IPS DF 4.7 (cell line): ENCODE measurements around the gene CACNA2D3.

Experiments
- DNase-seq: peaks from one replicate; pipeline ENCODE4 v3.0.0-alpha.2; 2013; ENCODE audit warnings: low spot score; ENCODE audit errors: extremely low read depth

CACNA2D3 gene

GRCh38 chr3:54837964-54838363 lies 715.6 kb downstream of the CACNA2D3 start:
- DNase-seq, result no peak

DNA sequence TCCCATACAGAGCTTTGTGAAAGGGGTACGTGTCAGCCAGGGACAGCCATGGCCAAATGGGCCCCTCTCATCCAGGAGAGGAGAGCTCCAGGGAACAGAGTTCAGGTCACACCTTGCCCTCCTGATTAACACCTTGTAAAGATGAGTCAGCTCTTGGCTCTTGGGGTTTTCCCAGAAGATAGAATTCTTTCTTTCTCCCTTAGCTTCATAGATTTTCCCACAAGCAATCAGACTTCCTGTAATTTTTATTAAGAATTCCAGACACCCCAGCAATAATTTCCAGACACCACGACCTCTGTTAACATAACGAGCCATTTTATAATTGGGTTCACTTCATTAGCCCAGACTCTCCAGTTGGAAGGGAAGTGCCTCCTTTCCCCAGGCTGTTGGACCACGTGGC lies 719.1 kb downstream of the CACNA2D3 start:
- DNase-seq, result no peak

DNA sequence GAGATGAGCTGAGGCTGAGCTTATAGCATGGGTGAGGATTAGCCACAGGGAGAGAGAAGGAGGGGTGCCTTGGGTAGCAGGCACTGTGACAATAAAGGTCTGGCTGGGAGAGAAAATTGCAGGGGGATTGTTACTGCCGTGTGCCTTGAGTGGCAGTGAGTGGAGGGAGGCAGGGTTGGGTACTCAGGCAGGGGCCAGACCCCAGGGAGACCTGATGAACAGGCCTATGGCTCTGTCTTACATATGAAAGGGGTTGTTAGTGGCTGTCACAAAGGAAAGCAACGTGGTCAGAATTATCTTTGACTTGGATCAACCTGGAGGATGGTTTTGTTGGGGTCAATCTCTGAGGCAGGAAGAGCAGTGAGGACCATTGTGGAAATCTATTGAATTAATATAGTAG lies 721.0 kb downstream of the CACNA2D3 start:
- DNase-seq, result no peak

GRCh38 chr3:54844211-54844610 lies 721.9 kb downstream of the CACNA2D3 start:
- DNase-seq, result no peak

GRCh38 chr3:54845011-54845410 lies 722.7 kb downstream of the CACNA2D3 start:
- DNase-seq, result no peak

GRCh38 chr3:54845551-54845950 lies 723.2 kb downstream of the CACNA2D3 start:
- DNase-seq, result no peak

DNA sequence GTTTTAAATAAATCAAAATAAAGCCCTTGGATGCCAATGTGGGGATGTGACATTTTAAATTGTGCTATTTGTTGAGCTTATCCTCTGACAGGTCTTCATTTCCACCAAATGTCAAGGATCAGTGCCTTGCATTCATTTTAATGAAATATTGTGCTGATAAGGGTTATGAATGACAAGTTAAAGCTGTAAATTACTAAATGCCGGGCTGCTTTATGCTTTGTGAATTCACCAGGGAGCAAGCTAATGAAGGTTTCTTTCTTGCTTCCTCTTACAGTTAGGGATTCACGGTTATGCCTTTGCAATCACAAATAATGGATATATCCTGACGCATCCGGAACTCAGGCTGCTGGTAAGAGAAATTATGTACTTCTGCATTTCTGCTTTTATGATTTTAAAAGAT lies 723.8 kb downstream of the CACNA2D3 start:
- no peak for DNase-seq

DNA sequence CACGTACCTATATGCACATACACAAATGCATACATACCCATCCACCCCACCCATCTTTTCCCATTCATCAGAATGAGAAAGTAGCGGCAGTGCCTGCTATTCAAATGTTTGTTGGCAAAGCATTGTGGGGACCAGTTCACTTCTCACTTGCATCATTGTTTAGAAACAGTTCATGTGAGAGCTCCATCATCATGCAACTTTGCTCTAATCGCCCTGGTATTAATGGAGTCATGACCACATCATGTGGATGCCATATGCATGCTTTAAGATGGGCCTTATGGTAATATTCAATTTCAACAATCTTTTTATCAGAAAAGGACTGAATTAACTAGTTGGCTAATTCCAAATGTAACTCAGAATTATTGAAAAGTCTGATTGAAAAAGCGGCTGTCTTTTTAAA lies 725.0 kb downstream of the CACNA2D3 start:
- no peak for DNase-seq

DNA sequence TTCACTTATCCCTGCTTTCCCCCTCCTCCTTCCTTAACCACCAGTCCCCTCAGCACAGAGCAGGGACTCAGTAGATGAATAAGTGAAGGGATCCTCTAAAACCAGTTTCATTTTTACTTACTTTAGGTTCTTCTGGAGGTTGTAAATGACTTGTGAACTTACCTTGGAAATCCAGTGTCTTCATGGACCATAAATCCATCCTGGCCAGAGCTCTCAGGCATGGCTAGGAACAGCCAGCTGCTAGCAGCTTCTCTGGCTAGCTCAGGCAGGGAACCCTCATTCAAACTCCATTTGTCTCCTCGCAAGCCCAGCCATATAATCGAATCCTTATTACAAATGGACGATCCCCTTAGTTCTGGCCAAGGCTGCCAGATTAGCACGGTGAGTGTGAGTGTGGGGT lies 727.0 kb downstream of the CACNA2D3 start:
- no peak for DNase-seq

DNA sequence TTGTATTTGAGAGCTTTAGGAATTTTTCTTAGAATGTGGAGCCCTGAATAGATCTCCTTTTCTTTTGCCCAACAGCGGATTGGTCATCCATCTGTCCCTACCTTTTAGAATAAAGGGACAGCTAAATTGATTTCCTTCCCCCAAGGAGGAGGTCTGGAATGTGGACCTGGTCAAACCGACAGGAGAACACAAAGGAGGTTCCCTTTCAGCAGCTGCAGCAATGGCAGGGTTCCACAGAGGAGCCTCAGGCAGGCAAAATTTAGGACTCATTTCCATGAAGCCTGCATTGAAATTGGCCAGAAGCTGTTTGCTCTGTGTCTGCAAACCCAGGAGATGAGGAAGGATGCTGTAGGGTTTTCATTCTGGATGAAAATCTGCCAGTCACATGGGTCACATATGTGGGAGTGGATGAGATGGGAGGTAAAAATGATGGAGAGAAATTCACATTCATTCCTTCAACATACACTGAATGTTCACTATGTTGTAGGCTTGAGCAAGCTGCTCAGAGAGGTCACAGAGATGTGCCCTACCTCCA lies 728.2 kb downstream of the CACNA2D3 start:
- no peak for DNase-seq

- DNase-seq, result no peak
Measured at GRCh38 chr3:54853573-54854404, 731.4 kb downstream of the CACNA2D3 start.

- DNase-seq, result no peak
Measured at GRCh38 chr3:54856271-54856670, 733.9 kb downstream of the CACNA2D3 start.

- DNase-seq, result no peak
Measured at GRCh38 chr3:54857343-54857742, 735.0 kb downstream of the CACNA2D3 start.

- DNase-seq, result no peak
Measured at GRCh38 chr3:54858093-54858785, 735.9 kb downstream of the CACNA2D3 start.

DNA sequence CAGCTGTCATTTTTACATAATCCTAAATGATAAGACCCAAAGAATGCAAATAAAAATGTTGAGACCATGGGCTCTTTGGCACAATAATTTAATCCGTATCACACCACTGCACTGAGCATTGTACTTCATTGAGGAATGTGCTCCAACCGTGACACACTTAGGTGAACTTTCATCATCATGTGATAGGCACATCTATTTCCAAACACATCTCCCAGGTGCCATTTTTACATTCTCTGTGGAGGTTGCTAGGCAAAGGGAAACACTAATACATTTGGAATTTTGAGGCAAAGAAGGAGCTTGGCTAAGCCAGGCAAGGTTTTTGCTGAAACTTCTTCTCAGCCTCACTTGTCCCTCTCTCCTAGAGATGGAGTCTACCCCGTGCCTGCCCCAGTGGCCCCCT lies 736.8 kb downstream of the CACNA2D3 start:
- DNase-seq, result no peak

DNA sequence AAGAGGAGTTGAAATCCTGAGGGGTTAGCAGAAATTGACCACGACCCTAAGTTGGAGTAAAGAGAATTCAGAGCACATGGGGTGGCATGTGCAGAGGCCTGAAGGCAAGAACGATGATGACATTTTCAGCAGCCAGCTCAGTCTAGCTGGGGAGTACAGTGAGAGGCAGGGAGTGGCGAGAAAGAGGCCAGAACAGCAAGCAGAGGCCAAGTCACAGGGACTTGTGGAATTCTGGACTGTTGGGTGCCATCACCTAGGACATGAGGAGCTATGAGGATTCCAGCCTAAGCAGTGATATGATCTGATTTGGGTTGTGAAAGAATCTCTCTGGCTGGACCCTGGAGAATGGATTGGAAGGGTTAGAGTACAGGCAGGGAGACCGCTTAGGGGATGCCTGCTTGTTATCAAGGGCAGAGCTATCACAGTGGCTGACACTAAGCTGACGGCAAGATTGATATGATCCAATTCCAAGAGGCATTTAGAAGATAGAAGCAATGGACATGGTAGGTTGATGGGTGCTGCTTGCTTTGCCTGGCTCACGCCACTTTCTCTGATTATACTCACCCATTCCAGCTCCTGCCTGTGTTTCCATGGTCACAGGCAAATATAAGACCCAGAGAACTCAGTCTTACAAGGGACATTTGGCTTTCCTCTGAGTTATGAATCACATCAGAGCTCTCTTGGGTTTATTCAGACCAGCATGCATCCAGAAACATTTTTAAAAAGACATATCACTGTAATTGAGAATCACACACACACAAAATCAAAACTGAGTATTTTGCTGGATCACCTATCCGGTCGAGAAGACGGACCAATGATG lies 739.1 kb downstream of the CACNA2D3 start:
- DNase-seq, result no peak

DNA sequence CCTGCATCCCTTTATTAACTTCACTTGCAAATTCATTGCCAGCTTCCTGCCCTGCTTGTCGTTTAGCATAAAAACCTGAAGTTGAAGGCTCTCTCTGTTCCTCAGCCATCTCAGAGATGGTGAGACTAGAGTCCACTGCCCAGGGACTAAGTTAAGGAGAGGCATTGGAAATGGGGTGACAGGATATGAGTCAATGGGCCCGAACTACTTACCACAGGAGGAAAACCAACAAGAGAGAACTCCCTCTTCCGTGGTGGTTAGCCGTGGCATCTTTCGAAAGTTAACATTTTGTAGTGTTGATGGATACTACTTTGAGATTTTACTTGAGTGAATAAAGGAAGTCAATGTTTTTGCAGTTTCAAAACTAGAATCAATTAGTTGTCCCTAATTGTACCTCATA lies 740.2 kb downstream of the CACNA2D3 start:
- DNase-seq, result no peak

GRCh38 chr3:54863366-54863765 lies 741.0 kb downstream of the CACNA2D3 start:
- no peak for DNase-seq

- no peak for DNase-seq
Measured at GRCh38 chr3:54863786-54864185, 741.4 kb downstream of the CACNA2D3 start.

DNA sequence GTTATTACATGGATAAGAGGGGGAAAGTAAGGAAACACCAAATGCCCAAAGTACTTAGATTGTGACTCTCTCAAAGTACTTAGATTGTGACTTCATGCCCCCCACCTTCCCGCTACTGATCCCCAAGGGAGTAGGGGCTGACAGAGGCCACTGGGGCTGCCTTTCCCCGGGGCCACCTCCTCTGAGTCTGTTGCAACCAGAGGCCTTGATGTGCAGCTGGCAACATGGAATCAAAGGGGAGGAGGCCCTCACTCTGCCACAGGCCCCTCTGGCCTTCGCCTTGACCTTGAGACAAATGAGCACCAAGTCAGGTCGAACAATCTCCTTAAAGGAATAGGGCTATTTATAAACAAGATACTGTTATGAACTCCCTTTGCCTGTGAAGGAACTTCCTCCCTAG lies 743.0 kb downstream of the CACNA2D3 start:
- DNase-seq, result no peak

GRCh38 chr3:54866251-54866650 lies 743.9 kb downstream of the CACNA2D3 start:
- DNase-seq, result no peak

- DNase-seq, result no peak
Measured at GRCh38 chr3:54870423-54870822, 748.1 kb downstream of the CACNA2D3 start.
